Kidney tubule cell (primary cell): ENCODE measurements around the gene DNASE1L1.

Source experiments
- DNase-seq: peaks from one replicate; pipeline ENCODE4 v3.0.0-alpha.2; 2018; ENCODE audit warnings: low spot score

The DNASE1L1 gene

GRCh38 chrX:154367474-154368308 is 41.4 kb downstream of the DNASE1L1 start:
- no peak for DNase-seq

GRCh38 chrX:154366666-154367055 is 42.4 kb downstream of the DNASE1L1 start:
- DNase-seq: no peak

GRCh38 chrX:154365997-154366665 is 42.9 kb downstream of the DNASE1L1 start:
- no peak for DNase-seq

- DNase-seq: no peak
These were observed 43.9 kb downstream of the DNASE1L1 start for GRCh38 chrX:154365052-154365600.

- DNase-seq: no peak
These were observed 45.2 kb downstream of the DNASE1L1 start for GRCh38 chrX:154363706-154364439.

- DNase-seq: no peak
These were observed 46.8 kb downstream of the DNASE1L1 start for GRCh38 chrX:154362085-154362742.

GRCh38 chrX:154360155-154360713 is 48.8 kb downstream of the DNASE1L1 start:
- no peak for DNase-seq

- DNase-seq: no peak
These were observed 49.5 kb downstream of the DNASE1L1 start for GRCh38 chrX:154359362-154360154.

- DNase-seq: no peak
These were observed 50.2 kb downstream of the DNASE1L1 start for GRCh38 chrX:154358829-154359228.

- no peak for DNase-seq
These were observed 51.0 kb downstream of the DNASE1L1 start for GRCh38 chrX:154358011-154358410.

GRCh38 chrX:154357205-154357604 is 51.8 kb downstream of the DNASE1L1 start:
- DNase-seq: no peak

GRCh38 chrX:154356596-154356995 is 52.5 kb downstream of the DNASE1L1 start:
- DNase-seq: no peak

GRCh38 chrX:154355776-154356140 is 53.3 kb downstream of the DNASE1L1 start:
- no peak for DNase-seq

GRCh38 chrX:154355094-154355775 is 53.8 kb downstream of the DNASE1L1 start:
- DNase-seq: no peak

GRCh38 chrX:154354516-154354915 is 54.5 kb downstream of the DNASE1L1 start:
- DNase-seq: no peak

- no peak for DNase-seq
These were observed 55.0 kb downstream of the DNASE1L1 start for GRCh38 chrX:154354013-154354412.

- DNase-seq: no peak
These were observed 55.7 kb downstream of the DNASE1L1 start for GRCh38 chrX:154353172-154353843.

- DNase-seq: no peak
These were observed 56.6 kb downstream of the DNASE1L1 start for GRCh38 chrX:154352466-154352865.

GRCh38 chrX:154352012-154352401 is 57.0 kb downstream of the DNASE1L1 start:
- no peak for DNase-seq
